NOMO-1 (cell line): ENCODE results near the gene EPHA3.

ENCODE experiments used
- DNase-seq, 2 experiments: peaks; one replicate each; lab custom pipeline; 2025; ENCODE audit not compliant: unreplicated experiment in 2 of 2; lab: John Stamatoyannopoulos, UW

EPHA3 gene

GRCh38 chr3:89223188-89223587, 115.8 kb downstream of the EPHA3 start:
- no peak for DNase-seq

- DNase-seq = no peak
These were observed 119.8 kb downstream of the EPHA3 start for GRCh38 chr3:89227218-89227617.

- no peak for DNase-seq
These were observed 120.2 kb downstream of the EPHA3 start for GRCh38 chr3:89227634-89228033.

- DNase-seq = no peak
These were observed 124.7 kb downstream of the EPHA3 start for GRCh38 chr3:89232155-89232554.

GRCh38 chr3:89234620-89235019, 127.2 kb downstream of the EPHA3 start:
- no peak for DNase-seq

- DNase-seq = no peak
These were observed 131.4 kb downstream of the EPHA3 start for GRCh38 chr3:89238846-89239245.

- no peak for DNase-seq
These were observed 132.4 kb downstream of the EPHA3 start for GRCh38 chr3:89239774-89240173.

- DNase-seq = no peak
These were observed 138.2 kb downstream of the EPHA3 start for GRCh38 chr3:89245612-89246011.

- DNase-seq = no peak
These were observed 138.9 kb downstream of the EPHA3 start for GRCh38 chr3:89246326-89246725.

- DNase-seq = no peak
These were observed 143.3 kb downstream of the EPHA3 start for GRCh38 chr3:89250742-89251141.

- no peak for DNase-seq
These were observed 144.6 kb downstream of the EPHA3 start for GRCh38 chr3:89252016-89252415.

GRCh38 chr3:89252860-89253259, 145.4 kb downstream of the EPHA3 start:
- no peak for DNase-seq

- DNase-seq = no peak
These were observed 149.0 kb downstream of the EPHA3 start for GRCh38 chr3:89256395-89256794.

- DNase-seq = no peak
These were observed 149.5 kb downstream of the EPHA3 start for GRCh38 chr3:89256882-89257281.

GRCh38 chr3:89260721-89261120, 153.3 kb downstream of the EPHA3 start:
- no peak for DNase-seq

GRCh38 chr3:89261673-89262072, 154.3 kb downstream of the EPHA3 start:
- DNase-seq = no peak

- DNase-seq = no peak
These were observed 155.0 kb downstream of the EPHA3 start for GRCh38 chr3:89262309-89262929.

GRCh38 chr3:89264037-89264560, 156.7 kb downstream of the EPHA3 start:
- DNase-seq = no peak

GRCh38 chr3:89266074-89266473, 158.7 kb downstream of the EPHA3 start:
- DNase-seq = no peak

GRCh38 chr3:89268059-89268458, 160.6 kb downstream of the EPHA3 start:
- DNase-seq = no peak

- DNase-seq = no peak
These were observed 162.8 kb downstream of the EPHA3 start for GRCh38 chr3:89270201-89270600.

- no peak for DNase-seq
These were observed 167.6 kb downstream of the EPHA3 start for GRCh38 chr3:89275001-89275400.

GRCh38 chr3:89276116-89276515, 168.7 kb downstream of the EPHA3 start:
- no peak for DNase-seq
